A673 (cell line): ENCODE data around the gene ZNF784. TPM values are rescaled to one million over a fixed set of nuclear protein-coding genes. Genes with fewer than 3 reads are reported as not detected.

Experiments
- BruUV-seq: library from RNA; stranded (reverse); fragments of 400-500 nt; replicated peaks from 2 replicates; lab custom pipeline; 2021; lab: Mats Ljungman, UMichigan
- CTCF ChIA-PET: fragments of 300-600 bp; sonication (Branson Sonifier 250); formaldehyde crosslinking; loops from one replicate; lab custom pipeline; 2022; ENCODE audit warnings: antibody characterized with exemption; lab: Charles Lee
- POLR2A ChIA-PET: fragments of 300-600 bp; sonication (Branson Sonifier 250); formaldehyde crosslinking; loops from one replicate; lab custom pipeline; 2022; ENCODE audit warnings: antibody characterized with exemption; ENCODE audit not compliant: low non-redundant PET; lab: Charles Lee
- DNase-seq: peaks from one replicate; pipeline ENCODE4 v3.0.0-alpha.2; 2015; ENCODE audit warnings: low spot score
- H3K27ac ChIP-seq: fragments of 200-600 bp; sonication (generic); 2 replicates; pipeline ENCODE4 v1.5.1; 2016; ENCODE audit warnings: mixed run types, low read depth, mild to moderate bottlenecking, mixed read lengths, antibody characterized with exemption, low read length; ENCODE audit not compliant: poor library complexity, severe bottlenecking
- H3K27me3 ChIP-seq: fragments of 200-600 bp; sonication (generic); replicated peaks from 2 replicates; pipeline ENCODE4 v1.6.1; 2017; ENCODE audit warnings: mixed run types, low read depth, mild to moderate bottlenecking, mixed read lengths, antibody characterized with exemption, low read length; ENCODE audit not compliant: insufficient read depth, poor library complexity
- H3K36me3 ChIP-seq: fragments of 200-600 bp; sonication (generic); 2 replicates; pipeline ENCODE4 v1.6.1; 2016; ENCODE audit warnings: mixed run types, mild to moderate bottlenecking, mixed read lengths, antibody characterized with exemption, low read length; ENCODE audit not compliant: insufficient read depth, poor library complexity, severe bottlenecking
- H3K4me1 ChIP-seq: fragments of 200-600 bp; sonication (generic); 2 replicates; pipeline ENCODE4 v1.6.1; 2017; ENCODE audit warnings: mixed run types, mild to moderate bottlenecking, mixed read lengths, antibody characterized with exemption, low read length; ENCODE audit not compliant: insufficient read depth, poor library complexity, severe bottlenecking
- H3K4me3 ChIP-seq: fragments of 200-600 bp; sonication (generic); 2 replicates; pipeline ENCODE4 v1.5.1; 2016; ENCODE audit warnings: low read depth, mixed run types, mild to moderate bottlenecking, mixed read lengths, low read length; ENCODE audit not compliant: poor library complexity, severe bottlenecking
- H3K9me3 ChIP-seq: fragments of 200-600 bp; sonication (generic); 2 replicates; pipeline ENCODE4 v1.6.1; 2016; ENCODE audit warnings: mixed run types, low read depth, mild to moderate bottlenecking, mixed read lengths, antibody characterized with exemption, low read length; ENCODE audit not compliant: poor library complexity, severe bottlenecking
- CTCF ChIP-seq: fragments of 300-800, 200-600 bp; sonication (generic); conservative IDR thresholded peaks from 2 replicates; pipeline ENCODE4 v1.5.1; 2017; ENCODE audit warnings: low read depth, mild to moderate bottlenecking, antibody characterized with exemption, low read length, moderate library complexity, mixed read lengths
- EZH2 ChIP-seq: fragments of 200-600 bp; sonication (generic); IDR thresholded peaks from 2 replicates; pipeline ENCODE4 v1.6.1; 2017; ENCODE audit warnings: borderline replicate concordance, low read depth, mild to moderate bottlenecking, mixed read lengths, antibody characterized with exemption, low read length; ENCODE audit not compliant: poor library complexity, severe bottlenecking
- intact Hi-C: fragments of 100-400 bp; cut with micrococcal nuclease; formaldehyde crosslinking; loops from one replicate; pipeline ENCODE4 v1.10.0; 2022; ENCODE audit not compliant: unreplicated experiment
- total RNA-seq: library from RNA; stranded (reverse); gene quantifications from 2 replicates; pipeline ENCODE4 v1.2.3, GENCODE V29; 2021

ZNF784 gene
- total RNA-seq, 1 experiment from 2014 or later, result 7.1 TPM

- Histone ChIP-seq H3K36me3 (peaks cover 29% of the 10 kb centered on the region), H3K4me1 (no peaks in the 10 kb centered on the region), H3K9me3 (no peaks in the 10 kb centered on the region), H3K27ac (no peak overlapping the region), H3K4me3 (no peak overlapping the region), H3K27me3 (no peaks in the 10 kb centered on the region)
- DNase-seq, result no peak
- CTCF ChIA-PET, result no interaction called here
- TF ChIP-seq CTCF (no peak), EZH2 (no peak)
- intact Hi-C loops, result no loop called here
- POLR2A ChIA-PET, result no interaction called here
- no TSS peak for BruUV-seq
These were observed 6.9 kb downstream of the ZNF784 start for GRCh38 chr19:55617426-55617825.

- no peak overlapping the region for H3K27ac ChIP-seq
- no TSS peak for BruUV-seq
- H3K27me3 ChIP-seq, result no peaks in the 10 kb centered on the region
- no peak overlapping the region for H3K4me3 ChIP-seq
- TF ChIP-seq EZH2 (no peak), CTCF (no peak)
- H3K36me3 ChIP-seq, result peaks cover 29% of the 10 kb centered on the region
- H3K4me1 ChIP-seq, result no peaks in the 10 kb centered on the region
- intact Hi-C loops, result no loop called here
- CTCF ChIA-PET, result no interaction called here
- no peaks in the 10 kb centered on the region for H3K9me3 ChIP-seq
- DNase-seq, result no peak
- POLR2A ChIA-PET, result no interaction called here
These were observed 7.9 kb downstream of the ZNF784 start for GRCh38 chr19:55616395-55616875.

GRCh38 chr19:55615543-55616394, 8.6 kb downstream of the ZNF784 start:
- BruUV-seq, result no TSS peak
- CTCF ChIA-PET, result no interaction called here
- no peaks in the 10 kb centered on the region for H3K9me3 ChIP-seq
- TF ChIP-seq CTCF (no peak), EZH2 (no peak)
- peaks cover 28% of the 10 kb centered on the region for H3K36me3 ChIP-seq
- H3K4me1 ChIP-seq, result no peaks in the 10 kb centered on the region
- no peak overlapping the region for H3K4me3 ChIP-seq
- H3K27ac ChIP-seq, result no peak overlapping the region
- POLR2A ChIA-PET, result no interaction called here
- H3K27me3 ChIP-seq, result no peaks in the 10 kb centered on the region
- DNase-seq, result no peak
- intact Hi-C loops, result no loop called here
